GM12874 (cell line): Measurements from ENCODE around the gene SMIM28.

Source experiments
- TF ChIP-seq, protein P1 (sequence below): IDR thresholded peaks from 2 replicates; pipeline ENCODE4 v1.5.1; 2011; ENCODE audit warnings: low read depth, mild to moderate bottlenecking, control low read depth, low read length, moderate library complexity; ENCODE audit not compliant: insufficient read depth

SMIM28 gene

DNA sequence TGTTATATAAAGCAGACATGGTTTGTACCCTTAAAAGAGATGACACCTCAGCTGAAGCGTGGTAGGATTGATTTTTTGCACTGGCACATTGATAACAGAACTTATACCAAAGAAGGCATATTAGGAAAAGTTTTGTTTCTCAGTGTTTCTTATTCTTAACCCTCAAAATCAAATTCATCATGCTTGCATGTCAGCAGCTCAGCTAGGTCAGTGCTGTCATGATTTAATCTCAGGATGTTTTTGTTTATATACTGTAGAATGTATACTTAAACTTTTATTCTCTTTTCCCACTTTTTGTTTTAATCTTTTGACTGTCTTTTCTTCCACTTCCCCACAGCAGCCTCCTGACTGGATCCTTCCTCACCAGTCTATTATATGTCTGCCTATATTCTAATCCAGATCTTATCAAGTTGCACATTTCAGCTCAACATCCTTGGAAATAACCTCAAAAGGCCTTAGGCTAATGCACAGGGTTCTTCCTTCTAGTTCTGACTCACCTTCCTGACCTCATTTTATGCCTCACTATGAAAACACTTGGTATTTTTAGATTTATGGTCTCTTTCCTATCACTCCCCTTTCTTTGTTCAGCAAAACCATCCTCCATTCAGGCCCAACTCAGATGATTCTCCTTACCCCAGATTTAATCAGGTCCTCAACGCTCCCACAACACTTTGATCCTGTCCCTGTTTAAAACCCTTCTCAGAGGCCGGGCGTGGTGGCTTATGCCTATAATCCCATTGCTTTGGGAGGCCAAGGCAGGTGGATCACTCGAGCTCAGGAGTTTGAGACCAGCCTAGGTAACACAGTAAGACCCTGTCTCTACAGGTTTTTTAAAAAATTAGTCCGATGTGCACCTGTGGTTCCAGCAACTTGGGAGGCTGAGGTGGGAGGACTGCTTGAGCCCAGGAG lies 33.5 kb downstream of the SMIM28 start:
- TF ChIP-seq, protein P1, sequence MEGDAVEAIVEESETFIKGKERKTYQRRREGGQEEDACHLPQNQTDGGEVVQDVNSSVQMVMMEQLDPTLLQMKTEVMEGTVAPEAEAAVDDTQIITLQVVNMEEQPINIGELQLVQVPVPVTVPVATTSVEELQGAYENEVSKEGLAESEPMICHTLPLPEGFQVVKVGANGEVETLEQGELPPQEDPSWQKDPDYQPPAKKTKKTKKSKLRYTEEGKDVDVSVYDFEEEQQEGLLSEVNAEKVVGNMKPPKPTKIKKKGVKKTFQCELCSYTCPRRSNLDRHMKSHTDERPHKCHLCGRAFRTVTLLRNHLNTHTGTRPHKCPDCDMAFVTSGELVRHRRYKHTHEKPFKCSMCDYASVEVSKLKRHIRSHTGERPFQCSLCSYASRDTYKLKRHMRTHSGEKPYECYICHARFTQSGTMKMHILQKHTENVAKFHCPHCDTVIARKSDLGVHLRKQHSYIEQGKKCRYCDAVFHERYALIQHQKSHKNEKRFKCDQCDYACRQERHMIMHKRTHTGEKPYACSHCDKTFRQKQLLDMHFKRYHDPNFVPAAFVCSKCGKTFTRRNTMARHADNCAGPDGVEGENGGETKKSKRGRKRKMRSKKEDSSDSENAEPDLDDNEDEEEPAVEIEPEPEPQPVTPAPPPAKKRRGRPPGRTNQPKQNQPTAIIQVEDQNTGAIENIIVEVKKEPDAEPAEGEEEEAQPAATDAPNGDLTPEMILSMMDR = no peak

DNA sequence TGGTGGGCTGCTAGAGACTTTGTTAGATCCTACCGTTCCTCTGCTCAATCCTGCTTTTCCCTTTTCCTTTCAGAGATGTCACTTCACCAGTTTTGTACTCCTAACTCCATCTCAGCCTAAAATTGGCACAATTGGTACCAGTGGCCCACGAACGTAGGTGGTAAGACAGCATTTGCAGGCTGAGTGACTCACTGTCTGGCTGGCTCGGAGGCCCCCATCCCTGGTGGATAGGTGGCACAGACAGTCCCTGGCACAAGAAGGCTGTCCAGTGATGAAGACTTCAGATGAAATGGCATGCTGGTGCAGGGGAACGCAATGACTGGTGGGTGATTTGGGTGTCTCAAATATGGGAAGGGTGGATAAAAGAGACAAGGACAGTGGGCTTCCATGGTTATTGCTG lies 37.4 kb downstream of the SMIM28 start:
- TF ChIP-seq, protein P1 = no peak

DNA sequence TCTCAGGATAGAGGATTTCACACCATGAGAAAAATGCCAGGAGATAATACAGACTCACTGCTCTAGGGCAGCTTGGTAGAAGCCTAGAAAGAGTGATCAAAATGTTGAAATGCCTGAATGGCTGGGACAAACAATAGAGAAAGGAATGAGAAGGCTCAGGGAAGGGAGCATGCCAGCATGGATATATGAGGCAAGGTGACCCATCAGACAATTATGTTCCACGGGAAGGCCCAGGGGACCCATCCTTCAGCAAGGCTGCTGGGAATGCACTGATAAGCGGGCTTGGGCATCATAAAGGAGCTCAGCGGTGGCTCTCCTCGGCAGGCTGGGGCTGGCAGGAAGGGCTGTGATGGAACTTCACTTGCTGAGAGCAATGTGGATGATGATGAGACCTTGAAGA lies 38.5 kb downstream of the SMIM28 start:
- TF ChIP-seq, protein P1 = no peak

DNA sequence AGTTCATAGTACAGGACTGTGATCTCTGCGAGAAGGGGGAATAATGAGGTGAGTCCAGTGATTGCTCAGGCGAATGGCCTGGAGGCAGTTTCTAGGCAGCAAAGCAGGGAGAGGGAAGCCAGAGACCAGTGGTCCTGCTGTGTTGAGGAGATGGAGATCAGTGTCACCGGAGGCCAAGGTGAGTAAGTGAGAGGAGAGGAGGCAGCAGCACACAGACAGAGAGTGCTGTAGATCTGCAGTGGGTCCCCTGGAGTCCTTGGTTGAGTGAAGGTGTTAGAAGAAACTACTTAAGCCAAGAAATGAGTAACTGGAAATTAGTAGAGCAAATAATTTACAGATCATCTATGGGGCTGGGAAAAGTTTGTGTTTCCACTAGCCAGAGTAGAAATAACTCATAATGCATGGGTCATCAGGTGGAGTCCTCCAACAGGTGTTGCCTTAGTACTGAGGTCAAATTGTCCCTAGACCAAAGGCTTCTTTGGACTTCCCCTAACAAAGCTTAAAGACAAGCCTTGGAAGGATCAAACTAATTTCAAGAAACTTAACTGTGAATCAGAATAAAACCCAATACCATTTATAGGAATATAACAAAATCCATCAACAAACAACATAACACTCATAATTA lies 39.9 kb downstream of the SMIM28 start:
- TF ChIP-seq, protein P1 = no peak

DNA sequence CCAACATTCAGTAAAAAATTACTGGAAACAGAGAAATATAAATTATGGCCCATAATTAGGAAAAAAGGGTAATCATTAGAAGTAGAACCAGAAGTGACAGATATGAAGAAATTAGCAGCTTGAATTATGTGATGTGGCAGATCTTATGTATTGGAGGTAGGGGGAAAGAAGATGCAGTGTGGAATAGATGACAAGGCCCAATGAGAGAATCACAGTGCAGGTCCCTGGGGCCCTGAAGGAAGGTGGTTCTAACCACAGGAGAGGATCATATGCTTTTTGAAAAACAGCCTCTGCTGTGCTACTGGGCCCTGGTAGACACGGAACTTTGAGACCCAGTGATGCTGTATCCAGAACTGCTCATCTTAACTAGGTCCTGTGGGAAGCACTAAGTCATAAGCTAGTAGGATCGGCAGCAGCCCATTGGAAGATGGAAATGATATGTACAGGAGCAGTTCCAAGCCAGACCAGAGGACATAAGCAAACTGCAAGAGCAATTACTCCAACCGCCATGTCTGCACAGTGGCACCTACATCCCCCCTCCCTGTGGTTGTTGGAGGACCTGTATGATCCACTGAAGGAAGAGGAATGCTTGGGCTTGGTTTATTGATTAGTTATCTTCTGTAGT lies 40.5 kb downstream of the SMIM28 start:
- TF ChIP-seq, protein P1 = no peak

DNA sequence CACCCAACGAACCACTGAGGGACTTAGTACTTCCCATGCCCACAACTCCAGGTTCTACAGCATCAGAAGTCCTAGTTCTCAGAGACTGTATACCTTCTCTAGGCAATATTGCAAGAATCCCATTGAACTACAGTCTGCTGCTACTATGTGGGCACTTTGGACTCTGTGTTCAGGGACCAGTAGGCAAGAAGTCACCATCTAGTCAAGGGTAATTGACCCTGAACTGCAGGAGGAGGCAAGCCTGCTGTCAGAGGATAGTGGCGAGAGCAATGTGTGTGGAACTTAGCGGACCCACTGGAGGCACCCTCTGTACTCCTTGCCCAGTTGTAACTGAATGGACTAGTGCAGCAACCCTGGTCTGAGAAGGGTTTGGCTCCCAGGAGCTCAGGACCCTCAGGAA lies 42.1 kb downstream of the SMIM28 start:
- TF ChIP-seq, protein P1 = no peak

DNA sequence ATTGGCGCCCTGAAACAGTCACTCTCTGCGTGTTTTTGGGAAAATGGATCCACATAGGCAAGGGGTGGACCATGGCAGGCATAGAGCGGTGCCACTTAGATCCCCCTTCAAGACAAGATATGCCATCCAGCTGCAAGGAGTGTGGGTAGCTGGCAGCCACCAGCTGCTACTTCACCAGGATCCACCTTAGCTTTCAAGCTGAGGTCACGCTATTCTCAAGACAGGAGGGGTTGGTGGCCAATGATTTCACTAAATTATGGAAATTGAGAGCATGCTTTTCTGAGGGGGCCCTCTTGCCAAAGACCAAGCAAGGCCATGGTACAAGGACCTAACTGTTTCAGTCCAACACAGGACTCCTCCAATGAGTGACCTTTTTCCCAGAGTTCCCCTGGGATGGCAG lies 42.7 kb downstream of the SMIM28 start:
- TF ChIP-seq, protein P1 = no peak
